GM18858 (cell line): ENCODE measurements around the gene MGRN1.
"Not testable (repeated sequence)": the region's sequence is repeated elsewhere in the genome, so short reads cannot be mapped to it uniquely, and the experiment has no call there.

Experiments used
- ATAC-seq: cut with Tn5 transposase; IDR thresholded peaks from one replicate; pipeline ENCODE4 v1.9.1; 2021; ENCODE audit not compliant: unreplicated experiment

MGRN1 gene

DNA sequence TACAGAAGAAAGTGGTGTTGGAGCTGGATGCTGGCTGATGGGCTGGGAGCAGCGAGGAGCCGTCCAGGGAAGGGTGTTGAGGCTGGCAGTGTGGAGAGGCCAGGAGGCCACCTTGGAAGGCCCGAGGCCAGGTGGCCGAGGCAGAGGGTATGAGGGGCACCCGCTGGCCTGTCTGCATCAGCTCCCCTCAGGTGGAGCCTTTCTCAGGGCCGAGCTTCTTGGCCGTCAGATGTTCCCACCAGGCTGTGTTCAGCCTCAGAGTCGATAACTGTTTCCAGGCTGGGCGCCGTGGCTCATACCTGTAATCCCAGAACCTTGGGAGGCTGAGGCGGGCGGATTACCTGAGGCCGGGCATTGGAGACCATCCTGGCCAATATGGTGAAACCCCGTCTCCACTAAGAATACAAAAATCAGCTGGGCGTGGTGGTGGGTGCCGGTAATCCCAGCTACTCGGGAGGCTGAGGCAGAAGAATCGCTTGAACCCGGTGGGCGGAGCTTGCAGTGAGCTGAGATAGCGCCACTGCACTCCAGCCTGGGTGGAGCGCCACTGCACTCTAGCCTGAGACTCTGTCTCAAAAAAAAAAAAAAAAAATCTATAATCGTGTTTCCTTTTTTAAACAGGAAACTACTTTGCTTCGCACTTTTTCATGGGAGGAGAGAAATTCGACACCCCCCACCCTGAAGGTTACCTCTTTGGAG is 25.3 kb downstream of the MGRN1 start:
- no peak for ATAC-seq

DNA sequence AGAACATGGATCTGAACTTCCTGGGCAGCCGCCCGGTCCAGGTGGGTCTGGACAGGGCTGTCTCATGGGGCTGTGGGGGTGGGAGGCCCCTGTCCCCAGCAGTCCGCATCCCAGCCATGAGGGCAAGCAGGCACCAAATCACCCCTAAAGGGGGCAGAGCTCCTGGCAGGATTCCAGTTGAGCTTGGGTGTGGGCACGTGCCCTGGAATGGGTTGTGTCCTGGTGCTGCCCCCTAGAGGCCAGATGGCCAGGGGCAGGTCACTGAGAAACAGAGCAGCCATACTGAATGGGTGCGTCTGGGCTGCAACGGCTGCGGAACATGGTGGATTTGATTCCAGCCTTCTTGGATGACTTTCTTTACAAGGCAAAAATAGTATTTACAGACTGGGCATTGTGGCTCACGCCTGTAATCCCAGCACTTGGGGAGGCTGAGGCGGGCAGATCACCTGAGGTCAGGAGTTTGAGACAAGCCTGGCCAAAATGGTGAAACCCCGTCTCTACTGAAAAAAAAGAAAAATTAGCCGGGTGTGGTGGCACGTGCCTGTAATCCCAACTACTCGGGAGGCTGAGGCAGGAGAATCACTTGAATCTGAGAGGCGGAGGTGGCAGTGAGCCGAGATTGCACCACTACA is 25.9 kb downstream of the MGRN1 start:
- ATAC-seq, result not testable (repeated sequence)

DNA sequence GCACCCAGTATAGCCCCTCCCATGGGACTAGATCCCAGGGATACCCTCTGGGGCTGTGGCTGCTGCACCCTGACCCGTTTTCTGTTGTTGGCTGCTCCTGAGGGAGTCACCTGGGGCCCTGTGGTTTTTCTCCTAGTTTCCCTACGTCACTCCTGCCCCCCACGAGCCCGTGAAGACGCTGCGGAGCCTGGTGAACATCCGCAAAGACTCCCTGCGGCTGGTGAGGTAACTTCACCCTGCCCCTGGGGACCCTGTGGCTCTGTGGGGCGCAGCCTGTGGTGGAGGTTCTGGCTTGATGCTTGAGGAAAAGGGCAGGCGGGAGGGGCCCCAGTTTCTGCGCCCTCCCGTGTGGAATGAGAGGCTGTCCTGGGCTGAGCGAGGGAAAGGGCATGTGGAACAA is 27.2 kb downstream of the MGRN1 start:
- ATAC-seq, result no peak

DNA sequence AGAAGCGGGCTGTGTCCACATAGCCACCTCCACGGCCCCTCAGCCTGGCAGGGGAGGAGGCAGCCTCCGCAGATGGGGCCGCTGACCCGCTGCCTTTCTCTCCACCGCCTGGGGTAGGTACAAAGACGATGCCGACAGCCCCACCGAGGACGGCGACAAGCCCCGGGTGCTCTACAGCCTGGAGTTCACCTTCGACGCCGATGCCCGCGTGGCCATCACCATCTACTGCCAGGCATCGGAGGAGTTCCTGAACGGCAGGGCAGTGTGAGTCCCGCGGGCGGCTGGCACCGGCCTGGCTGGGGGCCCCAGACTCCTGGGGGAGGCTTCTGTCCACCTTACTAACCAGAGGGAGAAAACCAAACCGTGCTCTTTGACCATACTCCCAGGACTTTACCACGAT is 27.9 kb downstream of the MGRN1 start:
- no peak for ATAC-seq

DNA sequence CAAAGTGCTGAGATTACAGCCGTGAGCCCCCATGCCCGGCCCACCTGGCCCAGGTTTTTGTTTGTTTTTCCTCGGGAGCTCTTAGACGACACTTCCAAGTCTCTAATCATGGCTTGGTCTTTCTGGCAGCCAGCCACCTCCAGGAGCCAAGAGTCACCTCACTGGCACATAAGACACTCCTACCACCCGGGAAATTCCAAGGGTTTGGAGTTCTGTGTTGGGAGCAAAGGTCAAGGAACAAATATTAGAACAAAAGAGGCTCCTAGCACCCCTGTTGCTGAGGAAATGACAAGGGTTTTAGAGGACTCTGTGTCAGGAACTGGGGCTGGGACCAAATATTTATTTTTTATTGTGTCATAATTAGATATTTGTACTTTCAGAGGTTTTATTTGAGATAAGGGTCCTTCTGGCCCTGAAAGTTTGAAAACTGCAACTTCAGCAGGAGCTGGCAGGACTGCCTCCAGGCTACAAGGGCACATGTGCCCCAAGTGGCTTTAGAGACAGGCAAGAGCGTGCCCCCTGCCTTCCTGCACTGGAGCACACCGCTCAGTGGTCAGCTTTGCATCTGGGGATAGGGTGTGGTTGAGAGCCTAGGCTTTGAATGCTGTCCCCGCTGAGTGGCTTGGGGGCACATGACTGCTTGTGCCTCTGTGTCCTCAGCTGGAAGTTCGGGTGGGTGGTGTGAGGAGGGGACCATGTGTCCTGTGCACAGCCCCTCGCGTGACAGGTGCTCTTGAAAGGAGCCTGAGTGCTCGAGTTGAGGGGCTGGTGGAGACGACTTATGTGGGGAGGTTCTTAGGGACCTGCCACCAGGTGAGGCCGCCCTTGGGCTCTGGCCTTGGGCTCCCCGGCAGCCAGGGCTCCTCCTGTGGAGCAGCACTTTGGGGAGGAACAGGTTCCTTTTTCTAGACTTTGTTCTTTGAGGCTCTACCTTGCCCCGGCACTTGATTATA is 29.7 kb downstream of the MGRN1 start:
- ATAC-seq, result no peak

DNA sequence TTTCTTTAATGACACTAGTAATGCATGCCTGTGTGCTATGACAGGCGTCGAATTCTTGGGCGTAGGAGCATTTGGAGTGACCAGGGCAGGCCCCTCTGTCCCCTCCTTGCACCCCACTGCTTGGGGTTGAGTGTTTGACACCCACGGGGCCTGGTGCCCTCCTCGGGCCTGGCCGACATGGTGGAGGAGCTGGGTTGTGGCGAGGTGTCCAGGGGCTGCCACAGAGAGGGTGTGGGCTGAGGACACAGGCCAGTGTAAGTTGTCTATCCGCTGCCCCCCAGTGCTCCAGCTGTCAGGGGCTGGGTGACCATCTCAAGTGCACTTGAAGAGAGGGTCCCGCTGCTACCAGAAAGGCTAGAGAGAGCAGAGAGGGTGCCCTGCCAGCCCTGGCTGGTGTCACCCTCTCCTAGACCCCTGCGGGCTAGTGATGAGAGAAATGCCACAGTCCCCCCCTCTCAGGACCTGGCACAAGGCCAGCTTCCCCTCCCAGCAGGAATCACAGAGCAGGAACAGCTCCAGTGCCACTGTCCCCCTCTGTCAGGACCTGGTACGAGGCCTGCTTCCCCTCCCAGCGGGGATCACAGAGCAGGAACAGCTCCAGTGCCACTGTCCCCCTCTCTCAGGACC is 30.5 kb downstream of the MGRN1 start:
- no peak for ATAC-seq

DNA sequence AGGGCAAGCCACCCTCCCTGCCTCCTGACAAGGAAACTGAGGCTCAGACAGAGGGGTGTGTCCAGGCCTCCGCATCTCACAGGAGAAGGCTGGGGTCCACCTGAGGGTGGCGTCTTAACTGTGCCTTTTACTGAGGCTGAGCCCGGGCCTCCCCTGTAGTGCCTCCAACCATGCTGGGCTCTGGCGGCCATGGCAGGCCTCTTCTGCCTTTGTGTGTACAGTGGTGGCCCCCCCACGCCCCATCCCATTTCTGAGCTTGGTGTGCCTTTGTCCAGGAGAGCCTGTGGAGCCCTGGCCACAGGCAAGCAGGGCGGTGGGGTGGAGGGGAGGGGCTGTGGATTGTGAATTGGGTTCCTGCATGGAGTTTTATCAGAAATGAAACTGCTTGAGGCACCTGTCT is 31.2 kb downstream of the MGRN1 start:
- ATAC-seq, result no peak

DNA sequence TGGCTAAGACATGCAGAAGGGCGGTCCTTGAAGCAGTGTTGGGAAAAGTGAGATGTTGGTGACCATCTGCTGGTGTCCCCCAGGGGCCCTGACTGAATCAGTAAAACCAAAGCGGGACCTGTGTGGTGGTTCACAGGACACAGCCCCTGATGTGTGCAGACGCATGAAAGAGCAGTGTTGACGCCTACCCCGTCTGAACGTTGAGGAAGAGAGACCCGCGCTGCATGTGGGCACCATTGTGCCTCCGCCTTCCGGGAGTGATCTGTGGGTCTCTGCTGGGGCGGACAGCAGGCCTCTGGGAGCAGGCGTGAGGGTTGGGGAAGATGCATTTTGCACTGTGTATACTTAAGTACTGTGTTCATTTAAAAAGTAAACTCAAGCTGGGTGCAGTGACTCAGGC is 31.6 kb downstream of the MGRN1 start:
- no peak for ATAC-seq

DNA sequence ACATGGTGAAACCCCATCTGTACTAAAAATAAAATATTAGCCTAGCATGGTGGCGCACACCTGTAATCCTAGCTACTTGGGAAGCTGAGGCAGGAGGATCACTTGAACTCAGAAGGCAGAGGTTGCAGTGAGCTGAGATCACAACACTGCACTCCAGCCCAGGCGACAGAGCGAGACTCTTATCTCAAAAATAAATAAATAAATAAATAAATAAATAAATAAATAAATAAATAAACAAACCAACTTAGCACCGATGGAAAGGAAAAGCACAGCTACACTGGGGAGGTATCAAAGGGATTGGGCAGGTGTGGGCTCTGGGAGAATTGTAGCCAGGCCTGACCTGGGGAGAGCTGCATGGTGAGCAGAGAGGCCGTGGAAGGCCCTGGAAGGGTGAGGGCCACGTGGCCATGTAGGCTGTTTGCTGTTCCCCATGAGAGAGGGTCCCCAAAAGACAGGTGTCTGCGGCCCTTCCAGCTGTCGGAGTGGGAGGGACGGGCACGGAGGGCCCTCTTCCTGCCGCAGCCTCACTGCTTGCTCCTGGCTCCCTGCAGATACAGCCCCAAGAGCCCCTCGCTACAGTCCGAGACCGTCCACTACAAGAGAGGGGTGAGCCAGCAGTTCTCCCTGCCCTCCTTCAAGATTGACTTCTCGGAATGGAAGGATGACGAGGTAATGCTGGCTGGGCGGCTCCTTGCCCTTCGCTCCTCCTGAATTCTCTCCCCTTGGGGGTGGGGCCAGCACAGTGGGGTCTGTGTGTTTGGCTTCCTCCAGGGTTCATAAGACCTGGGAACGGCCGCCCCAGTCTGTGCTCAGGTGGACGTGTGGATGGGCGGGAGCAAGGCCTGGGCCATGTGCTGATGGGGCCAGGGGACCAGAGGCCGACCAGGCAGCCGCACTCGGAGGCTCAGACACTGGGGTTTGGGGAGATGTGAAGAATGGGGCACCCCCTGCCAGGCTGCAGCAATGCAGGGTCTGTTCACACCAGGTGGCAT is 32.4 kb downstream of the MGRN1 start:
- no peak for ATAC-seq

DNA sequence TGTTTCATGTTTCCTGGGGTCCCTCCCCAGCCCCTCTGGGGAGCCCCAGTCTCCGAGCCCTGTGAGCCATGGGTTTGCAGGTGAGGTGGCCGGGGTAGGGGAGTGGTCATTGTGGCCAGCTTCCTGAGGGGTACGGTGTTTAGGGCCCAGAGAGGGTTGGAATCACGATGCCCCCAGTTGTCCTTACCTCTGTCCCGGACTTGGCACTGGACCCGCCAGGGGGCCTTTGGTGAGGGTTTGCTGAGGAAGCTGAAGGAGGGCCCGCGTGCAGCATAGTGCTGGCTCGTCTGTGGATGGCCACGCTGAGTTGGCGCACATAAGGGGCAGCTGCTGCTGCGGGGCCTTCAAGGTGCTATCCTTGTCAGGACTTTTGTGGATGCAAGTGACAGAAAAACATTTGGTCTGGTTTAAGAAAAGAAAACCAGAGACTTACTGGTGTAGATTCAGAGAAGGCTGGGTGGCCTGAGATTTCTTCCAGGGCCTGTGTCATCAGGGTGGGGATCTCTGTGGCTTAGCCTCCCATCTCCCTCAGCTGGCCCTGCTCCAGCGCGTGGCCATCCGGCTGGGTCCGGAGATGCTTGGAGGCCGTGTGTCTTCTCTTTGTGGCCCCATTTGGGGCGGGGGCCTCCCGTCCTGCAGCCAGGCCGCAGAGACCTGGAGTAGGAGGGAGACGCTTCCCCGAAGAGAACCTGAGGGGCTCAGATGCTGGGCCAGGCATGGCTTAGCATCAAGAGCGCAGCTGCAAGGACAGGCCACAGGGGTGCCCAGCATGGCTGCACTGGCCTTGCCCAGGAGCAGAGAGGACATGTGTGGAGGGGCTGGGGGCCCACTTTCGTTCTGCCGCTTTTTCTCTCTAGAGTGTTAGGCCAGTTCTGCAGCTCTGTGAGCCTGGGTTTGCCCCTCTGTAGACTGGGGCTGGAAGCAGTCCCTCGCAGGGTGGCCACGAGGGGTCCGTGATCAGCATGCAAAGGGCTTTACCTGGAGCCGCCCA is 35.0 kb downstream of the MGRN1 start:
- no peak for ATAC-seq

DNA sequence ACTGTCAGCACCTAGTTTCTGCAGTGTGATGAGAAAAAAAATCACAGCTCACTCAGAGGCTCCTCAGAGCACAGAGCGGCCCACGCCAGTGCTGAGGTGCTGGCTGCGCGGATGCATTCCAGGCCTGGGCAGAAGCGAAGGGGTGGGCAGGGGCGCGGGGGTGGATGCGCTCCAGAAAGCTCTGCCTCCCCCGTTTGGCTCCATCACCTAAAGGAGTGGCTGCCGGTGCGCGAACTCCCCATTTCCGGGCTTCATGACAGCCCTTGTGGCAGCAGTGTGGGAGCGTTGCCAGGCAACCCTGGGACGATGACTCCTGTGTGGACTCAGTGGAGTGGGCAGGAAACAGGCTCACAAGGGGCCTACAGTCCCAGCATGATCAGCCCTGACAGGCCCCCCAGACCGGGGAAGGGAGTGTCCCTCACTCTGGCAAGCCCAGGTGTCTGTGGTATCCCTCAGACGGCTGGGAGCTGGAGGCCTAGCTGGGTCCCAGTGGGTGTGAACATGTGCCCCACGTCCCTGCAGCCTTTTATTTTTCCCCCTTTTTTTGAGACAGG is 35.9 kb downstream of the MGRN1 start:
- ATAC-seq, result peak; percentile 53

DNA sequence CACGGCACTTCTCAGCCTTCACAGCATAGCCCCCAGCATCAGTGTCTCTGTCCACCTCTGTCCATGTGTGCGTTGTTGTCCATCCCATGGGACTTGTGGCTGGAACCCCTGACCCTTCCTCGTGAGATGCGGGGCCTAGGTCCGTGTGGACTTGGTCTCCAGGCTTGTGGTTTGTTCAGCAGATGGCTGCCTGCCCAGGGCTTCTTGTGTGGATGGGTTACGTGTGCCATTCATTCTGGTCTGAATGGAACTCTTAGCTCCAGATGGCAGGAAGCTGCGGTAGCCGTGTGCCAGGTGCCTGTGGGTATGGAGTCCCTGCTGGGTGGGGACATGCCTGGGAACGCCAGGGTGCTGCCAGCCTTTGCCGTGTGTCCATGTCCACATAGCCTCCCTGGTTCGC is 37.0 kb downstream of the MGRN1 start:
- no peak for ATAC-seq

DNA sequence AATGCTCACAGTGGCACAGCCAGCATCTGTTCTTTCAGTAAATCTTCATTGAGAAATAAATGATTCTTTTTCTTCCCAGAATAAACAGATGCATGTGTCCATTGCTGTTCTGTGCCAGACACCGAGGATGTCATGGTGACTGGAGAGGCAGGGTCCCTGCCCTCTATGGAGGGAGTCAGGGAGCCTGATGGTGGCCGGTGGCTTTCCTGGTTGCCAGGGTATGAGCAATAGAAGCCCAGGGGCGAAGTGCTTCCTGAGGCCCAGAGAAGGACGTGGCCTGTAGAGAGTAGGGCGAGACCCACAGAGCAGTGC is 38.8 kb downstream of the MGRN1 start:
- ATAC-seq, result no peak

DNA sequence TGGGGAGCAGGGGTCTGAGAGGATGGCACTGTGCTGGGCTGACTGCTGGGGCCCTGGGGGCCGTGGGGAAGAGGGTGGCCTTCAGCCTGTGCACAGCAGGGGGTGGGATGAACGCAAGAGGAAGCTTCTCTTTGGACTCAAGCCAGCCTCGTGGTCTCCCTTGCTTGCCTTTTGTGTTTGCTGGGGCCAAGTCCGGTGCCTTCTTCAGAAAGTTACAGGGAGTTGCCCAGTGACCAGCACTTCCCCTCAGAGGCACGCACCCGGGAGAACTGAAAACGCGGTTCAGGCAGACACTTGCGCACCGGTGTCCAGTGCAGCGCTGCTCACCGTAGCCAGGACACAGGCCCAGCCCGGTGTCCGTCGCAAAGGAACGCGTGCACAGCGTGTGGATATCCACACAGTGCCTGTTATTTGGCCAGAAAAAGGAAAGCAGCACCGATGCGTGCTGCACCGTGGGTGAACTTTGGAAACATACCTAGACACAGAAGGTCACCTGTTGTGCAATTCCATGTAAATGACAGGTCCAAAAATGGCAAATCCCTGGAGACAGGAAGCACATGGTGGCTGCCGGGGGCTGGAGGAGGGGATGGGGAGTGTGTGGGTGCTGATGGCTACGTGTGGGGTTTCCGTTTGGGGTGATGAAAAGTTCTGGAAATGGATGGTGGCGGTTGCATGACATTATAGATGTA is 39.3 kb downstream of the MGRN1 start:
- no peak for ATAC-seq

DNA sequence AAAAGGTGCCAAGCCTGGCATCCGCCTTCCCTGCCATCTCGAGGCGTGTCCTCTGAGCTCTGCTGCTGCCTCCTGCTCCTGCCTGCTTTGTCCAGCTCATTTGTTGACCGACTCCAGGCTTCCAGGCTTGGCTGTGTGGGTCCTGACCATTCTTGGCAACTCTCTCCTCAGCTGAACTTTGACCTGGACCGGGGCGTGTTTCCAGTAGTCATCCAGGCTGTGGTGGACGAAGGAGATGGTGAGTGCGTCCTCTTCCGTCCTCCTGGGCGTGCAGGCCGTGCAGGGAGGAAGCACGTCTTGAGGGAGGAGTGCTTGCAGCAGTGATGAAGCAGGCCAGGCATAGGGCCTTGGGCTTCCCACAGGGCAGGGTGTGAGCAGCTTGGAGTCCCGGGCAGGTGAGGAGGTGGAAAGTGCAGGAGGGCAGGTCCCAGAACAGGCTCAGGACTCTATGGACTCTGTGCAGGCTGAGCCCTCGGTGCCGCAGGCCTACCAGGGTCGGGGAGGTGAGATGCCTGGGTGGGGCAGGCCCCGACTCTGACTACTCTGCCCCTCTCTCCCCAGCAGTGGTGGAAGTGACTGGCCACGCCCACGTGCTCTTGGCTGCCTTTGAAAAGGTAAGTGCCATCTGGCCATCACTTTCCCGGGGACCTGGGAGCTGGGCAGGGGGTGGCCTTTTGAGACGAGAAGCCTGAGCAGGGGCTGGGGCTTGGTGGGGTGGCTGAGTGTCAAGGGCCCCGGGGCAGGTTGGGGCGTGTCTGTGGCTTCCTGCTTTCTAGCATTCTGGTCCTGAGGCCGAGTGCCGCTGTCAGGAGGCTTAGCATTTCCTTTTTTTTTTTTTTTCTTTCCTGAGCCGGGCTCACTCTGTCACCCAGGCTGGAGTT is 40.2 kb downstream of the MGRN1 start:
- no peak for ATAC-seq

DNA sequence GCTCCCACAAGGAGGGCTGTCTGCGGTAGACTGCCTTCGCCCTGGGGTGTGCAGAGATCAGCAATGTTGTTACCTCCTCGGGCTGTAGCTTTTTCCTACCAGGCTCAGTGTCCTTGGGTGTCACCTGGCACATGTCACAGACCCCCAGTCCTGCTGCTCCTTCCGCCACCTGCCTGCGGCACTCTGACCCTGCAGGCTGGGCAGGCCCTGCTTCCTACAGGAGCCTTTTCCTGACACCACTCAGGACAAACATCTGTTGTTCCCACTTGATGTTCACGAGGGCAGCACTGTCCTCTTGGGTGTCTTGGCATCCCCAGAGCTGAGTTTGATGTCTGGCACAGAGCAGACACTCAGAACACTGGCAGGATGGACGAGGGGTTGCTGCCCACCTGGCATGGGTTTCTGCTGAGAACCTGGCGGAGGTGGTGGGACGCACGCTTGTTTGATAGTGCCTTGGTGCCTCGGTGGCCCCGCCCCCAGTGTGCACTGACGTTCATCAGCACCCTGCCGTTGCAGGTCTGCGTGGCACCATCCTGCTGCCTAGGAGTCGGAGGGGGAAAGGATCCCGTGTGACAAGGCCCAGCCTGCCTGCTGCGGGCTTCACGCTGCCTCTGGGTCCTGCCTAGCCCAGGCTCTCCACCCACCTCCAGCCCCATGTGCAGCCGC is 42.0 kb downstream of the MGRN1 start:
- no peak for ATAC-seq
